Naive thymus-derived CD4-positive, alpha-beta T cell (primary cell): Measurements from ENCODE around the gene CLNK. TPM values are rescaled to one million over a fixed set of nuclear protein-coding genes. Genes with fewer than 3 reads are reported as not detected.

Experiments
- ATAC-seq: fragments of 150-1000 bp; cut with Tn5 transposase; 2 replicates; pipeline ENCODE4 v1.10.0; 2021; ENCODE audit warnings: mild to moderate bottlenecking, moderate library complexity
- CTCF ChIA-PET: fragments of 350-600 bp; sonication (Branson Sonifier 250); formaldehyde crosslinking; loops from one replicate; lab custom pipeline; 2021; ENCODE audit warnings: antibody characterized with exemption; lab: Charles Lee
- POLR2A ChIA-PET: fragments of 350-600 bp; sonication (Branson Sonifier 250); formaldehyde crosslinking; loops from one replicate; lab custom pipeline; 2021; ENCODE audit warnings: antibody characterized with exemption, inconsistent platforms; lab: Charles Lee
- DNase-seq, 9 donors: peaks; one replicate each; pipeline versions ENCODE4 v3.0.0 to v3.0.0-alpha.2; 2020 to 2022; ENCODE audit warnings: mixed read lengths in 1 of 9
- H3K27ac ChIP-seq: one replicate; pipeline ENCODE4 v1.7.0; 2013; ENCODE audit warnings: mild to moderate bottlenecking, low read depth, low read length, moderate library complexity
- H3K27me3 ChIP-seq, 2 donors: one replicate each; pipeline ENCODE4 v1.7.0; 2013; ENCODE audit warnings: low read length in 2 of 2, mild to moderate bottlenecking in 2 of 2, moderate library complexity in 2 of 2; ENCODE audit not compliant: control insufficient read depth in 2 of 2, insufficient read depth in 2 of 2
- H3K36me3 ChIP-seq, 3 experiments: 1 replicate in 2 of 3; 2 replicates in 1 of 3; pipeline ENCODE4 v1.7.0; 2013; ENCODE audit warnings: low read length in 3 of 3, mild to moderate bottlenecking in 3 of 3, moderate library complexity in 1 of 3; ENCODE audit not compliant: insufficient read depth in 3 of 3, control insufficient read depth in 2 of 3
- H3K4me1 ChIP-seq, 2 donors: one replicate each; pipeline ENCODE4 v1.7.0; 2013; ENCODE audit warnings: low read length in 2 of 2, mild to moderate bottlenecking in 2 of 2, moderate library complexity in 1 of 2; ENCODE audit not compliant: control insufficient read depth in 2 of 2, insufficient read depth in 2 of 2
- H3K4me3 ChIP-seq: 2 replicates; pipeline ENCODE4 v1.7.0; 2013; ENCODE audit warnings: mild to moderate bottlenecking, low read length
- H3K9me3 ChIP-seq, 3 experiments: 1 replicate in 2 of 3; 2 replicates in 1 of 3; pipeline ENCODE4 v1.7.0; 2013; ENCODE audit warnings: low read length in 3 of 3; ENCODE audit not compliant: control insufficient read depth in 2 of 3
- H3K27ac Mint-ChIP-seq, 9 donors: one replicate each; pipeline ENCODE4 v1.8.0; 2020 to 2022; ENCODE audit warnings: mixed read lengths in 9 of 9, mild to moderate bottlenecking in 8 of 9, moderate library complexity in 5 of 9, inconsistent platforms in 2 of 9
- H3K27me3 Mint-ChIP-seq, 5 donors: one replicate each; pipeline ENCODE4 v1.8.0; 2021 to 2022; ENCODE audit warnings: mixed read lengths in 5 of 5, mild to moderate bottlenecking in 1 of 5
- H3K36me3 Mint-ChIP-seq, 5 donors: one replicate each; pipeline ENCODE4 v1.8.0; 2020 to 2022; ENCODE audit warnings: mixed read lengths in 5 of 5, mild to moderate bottlenecking in 3 of 5, inconsistent platforms in 1 of 5
- H3K4me1 Mint-ChIP-seq, 7 donors: one replicate each; pipeline ENCODE4 v1.8.0; 2020 to 2022; ENCODE audit warnings: mixed read lengths in 7 of 7, mild to moderate bottlenecking in 3 of 7, inconsistent platforms in 1 of 7
- H3K4me3 Mint-ChIP-seq, 10 donors: one replicate each; pipeline ENCODE4 v1.8.0; 2020 to 2022; ENCODE audit warnings: mild to moderate bottlenecking in 10 of 10, mixed read lengths in 10 of 10, moderate library complexity in 6 of 10, inconsistent platforms in 2 of 10
- H3K9me3 Mint-ChIP-seq, 11 donors: one replicate each; pipeline ENCODE4 v1.8.0; 2020 to 2022; ENCODE audit warnings: mixed read lengths in 11 of 11, mild to moderate bottlenecking in 4 of 11, inconsistent platforms in 1 of 11, moderate library complexity in 1 of 11
- intact Hi-C, 2 donors: fragments of 100-400 bp; cut with micrococcal nuclease; formaldehyde crosslinking; loops; one replicate each; pipeline ENCODE4 v1.15.1; 2023
- polyA plus RNA-seq, 2 donors: library from polyadenylated mRNA; unstranded; fragments of 300-500 nt; fragmentation: Illumina TruSeq; gene quantifications; one replicate each; pipeline ENCODE4 v1.2.3, GENCODE V29; 2021
- total RNA-seq, 6 experiments: library from RNA in 5 of 6; stranded (reverse) in 5 of 6; gene quantifications; 1 replicate in 5 of 6; 2 replicates in 1 of 6; pipeline ENCODE4 v1.2.3 and lab custom pipeline; 2021 to 2026

Gene CLNK
- total and polyA plus RNA-seq, 7 experiments from 2014 or later = 0.13 to 0.66 (median 0.22) TPM; not detected in 4

DNA sequence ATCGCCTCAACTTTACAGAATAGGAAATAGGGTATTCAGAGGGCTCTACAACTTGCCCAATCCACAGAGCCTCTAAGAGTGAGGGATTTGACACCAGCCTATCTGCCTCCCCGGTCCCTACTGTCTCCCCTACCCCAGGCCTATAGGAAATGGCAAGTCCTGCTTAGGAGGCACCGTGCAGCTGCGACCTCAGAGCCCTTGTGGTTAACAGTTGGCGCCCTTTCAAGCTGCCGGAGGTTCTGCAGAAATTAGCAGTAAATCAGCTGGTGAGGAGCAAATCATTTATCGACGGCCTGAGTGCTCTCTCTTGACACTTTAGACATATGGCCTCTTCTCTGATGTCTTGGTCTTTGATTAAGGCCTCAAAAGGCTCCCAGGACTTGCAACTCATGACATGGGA is 96.9 kb downstream of the CLNK start:
- POLR2A ChIA-PET = interaction anchor here (0.7 to 1.8 kb wide), 2 partner anchors 11 to 426 kb away, joined by 3 to 4 read pairs; no protein-coding TSS in a partner anchor
- peak overlapping the region in 8 of 10 donors; percentile 21 to 61 (median 43) for H3K4me3 Mint-ChIP-seq
- H3K4me1 Mint-ChIP-seq = peaks cover 20 to 52% (median 39%) of the 10 kb centered on the region in 7 donors

DNA sequence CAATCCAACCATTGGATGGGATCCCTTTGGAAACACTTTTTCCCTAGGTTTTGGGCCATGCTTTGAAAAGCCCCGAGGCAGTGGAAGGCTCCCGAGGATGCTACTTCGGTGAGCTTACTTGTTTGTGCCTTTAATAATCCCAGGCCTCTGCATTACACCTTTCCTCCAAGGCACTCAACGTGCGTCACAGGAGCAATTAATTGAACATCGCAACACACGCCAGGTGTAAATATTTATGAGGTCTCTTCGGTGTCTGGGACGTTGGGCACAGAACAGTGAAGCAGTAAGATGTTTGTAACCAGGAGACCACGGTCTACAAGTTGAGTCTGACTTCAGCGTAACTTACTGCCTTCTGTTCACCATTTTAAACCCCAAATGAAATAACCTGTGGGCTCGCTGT is 97.3 kb downstream of the CLNK start:
- no peaks in the 10 kb centered on the region for H3K27me3 ChIP-seq
- intact Hi-C loops = loop anchor here (10.0 kb wide), 2 partner anchors 508 to 1138 kb away; no protein-coding TSS in a partner anchor
- CTCF ChIA-PET = interaction anchor here (0.8 to 1.2 kb wide), 2 partner anchors 10 to 837 kb away, joined by 3 to 4 read pairs; no protein-coding TSS in a partner anchor
- POLR2A ChIA-PET = interaction anchor here (1.8 kb wide), 1 partner anchor 10 kb away, joined by 4 read pairs; no protein-coding TSS in a partner anchor
- ATAC-seq = no peak
- DNase-seq = no peak
- no peaks in the 10 kb centered on the region for H3K36me3 ChIP-seq
- no peaks in the 10 kb centered on the region for H3K9me3 ChIP-seq
- no peak overlapping the region for H3K27ac ChIP-seq
- peaks cover 0 to 4% (median 0%) of the 10 kb centered on the region in 5 donors for H3K27me3 Mint-ChIP-seq
- H3K9me3 Mint-ChIP-seq = no peaks in the 10 kb centered on the region
- peaks cover 20 to 52% (median 39%) of the 10 kb centered on the region in 7 donors for H3K4me1 Mint-ChIP-seq
- peaks cover 22 to 24% of the 10 kb centered on the region in 2 donors for H3K4me1 ChIP-seq
- peak overlapping the region in 1 of 9 donors; percentile 27 for H3K27ac Mint-ChIP-seq
- H3K4me3 Mint-ChIP-seq = peak overlapping the region in 2 of 10 donors; percentile 40 to 45
- H3K36me3 Mint-ChIP-seq = no peaks in the 10 kb centered on the region
- no peak overlapping the region for H3K4me3 ChIP-seq

More for the DNA sequence above, 96.9 kb downstream of the CLNK start:
- Mint-ChIP-seq H3K27me3 (peaks cover 0 to 4% (median 0%) of the 10 kb centered on the region in 5 donors), H3K36me3 (no peaks in the 10 kb centered on the region), H3K9me3 (no peaks in the 10 kb centered on the region), H3K27ac (peak overlapping the region in 3 of 9 donors; percentile 27 to 45 (median 29))
- H3K9me3 ChIP-seq = no peaks in the 10 kb centered on the region
- intact Hi-C loops = loop anchor here (10.0 kb wide), 2 partner anchors 507 to 1137 kb away; no protein-coding TSS in a partner anchor
- no peak overlapping the region for H3K27ac ChIP-seq
- H3K27me3 ChIP-seq = no peaks in the 10 kb centered on the region
- DNase-seq = peak in 6 of 9 donors; percentile 8 to 41 (median 19)
- peak; percentile 56 for ATAC-seq
- H3K4me3 ChIP-seq = no peak overlapping the region
- no peaks in the 10 kb centered on the region for H3K36me3 ChIP-seq
- peaks cover 22 to 24% of the 10 kb centered on the region in 2 donors for H3K4me1 ChIP-seq
- CTCF ChIA-PET = interaction anchor here (0.8 to 1.2 kb wide), 2 partner anchors 10 to 837 kb away, joined by 3 to 4 read pairs; no protein-coding TSS in a partner anchor

DNA sequence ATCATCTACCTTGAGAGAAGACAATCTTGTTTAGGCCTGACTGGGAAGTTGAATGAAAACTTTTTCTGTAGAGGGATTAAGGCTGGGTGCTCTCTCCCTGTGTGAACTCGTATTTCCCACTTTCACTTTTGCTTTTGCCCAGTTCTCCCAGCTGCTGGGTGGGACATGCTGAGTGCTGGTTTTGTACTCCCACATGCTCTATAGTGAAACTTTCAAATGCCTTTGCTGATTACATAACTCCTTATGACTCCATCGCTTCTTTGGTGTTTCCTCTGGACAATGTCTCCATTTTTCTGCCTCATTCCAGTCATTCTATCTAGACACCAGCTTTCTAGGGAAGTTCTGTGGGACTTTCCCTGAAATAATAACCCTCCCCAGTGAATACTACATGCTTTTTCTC is 100.5 kb downstream of the CLNK start:
- ATAC-seq = no peak
- intact Hi-C loops = loop anchor here (5.0 to 10.0 kb wide), 4 partner anchors 511 to 1368 kb away; no protein-coding TSS in a partner anchor
- no peaks in the 10 kb centered on the region for H3K9me3 ChIP-seq
- no peak overlapping the region for H3K27ac ChIP-seq
- H3K27me3 ChIP-seq = no peaks in the 10 kb centered on the region
- peak overlapping the region in 4 of 9 donors; percentile 7 to 47 (median 20) for H3K27ac Mint-ChIP-seq
- H3K4me1 Mint-ChIP-seq = peaks cover 10 to 31% (median 21%) of the 10 kb centered on the region in 7 donors
- H3K36me3 Mint-ChIP-seq = no peaks in the 10 kb centered on the region
- H3K9me3 Mint-ChIP-seq = no peaks in the 10 kb centered on the region
- no peak for DNase-seq
- H3K4me3 Mint-ChIP-seq = peak overlapping the region in 6 of 10 donors; percentile 5 to 53 (median 28)
- ChIA-PET POLR2A (no interaction called here), CTCF (no interaction called here)
- H3K4me3 ChIP-seq = no peak overlapping the region
- H3K4me1 ChIP-seq = peaks cover 11 to 14% of the 10 kb centered on the region in 2 donors
- no peaks in the 10 kb centered on the region for H3K27me3 Mint-ChIP-seq
- H3K36me3 ChIP-seq = no peaks in the 10 kb centered on the region

DNA sequence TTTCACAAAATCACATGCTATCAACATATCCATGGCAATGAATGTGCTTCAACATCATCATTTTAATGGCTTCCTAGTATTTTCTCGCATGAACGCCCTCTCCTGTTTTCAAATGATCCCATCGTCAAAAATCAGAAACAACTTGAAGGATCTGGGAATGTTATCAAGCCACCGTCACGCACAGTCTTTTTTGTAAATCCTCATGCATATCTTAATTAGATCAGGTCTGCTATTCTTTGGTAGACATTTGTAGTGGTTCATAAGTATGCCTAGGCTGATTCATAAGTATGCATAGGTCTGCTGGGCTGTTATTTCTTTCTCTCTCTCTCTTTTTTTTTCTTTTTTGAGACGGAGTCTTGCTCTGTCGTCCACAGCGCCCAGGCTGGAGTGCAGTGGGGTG is 101.6 kb downstream of the CLNK start:
- no peak overlapping the region for H3K27ac ChIP-seq
- Mint-ChIP-seq H3K4me3 (no peak overlapping the region), H3K27ac (no peak overlapping the region), H3K4me1 (peaks cover 9 to 20% (median 15%) of the 10 kb centered on the region in 7 donors), H3K9me3 (no peaks in the 10 kb centered on the region), H3K36me3 (no peaks in the 10 kb centered on the region), H3K27me3 (no peaks in the 10 kb centered on the region)
- ChIA-PET POLR2A (no interaction called here), CTCF (no interaction called here)
- no peaks in the 10 kb centered on the region for H3K27me3 ChIP-seq
- no peak for DNase-seq
- ATAC-seq = no peak
- H3K4me1 ChIP-seq = peaks cover 3 to 6% of the 10 kb centered on the region in 2 donors
- H3K36me3 ChIP-seq = no peaks in the 10 kb centered on the region
- H3K9me3 ChIP-seq = no peaks in the 10 kb centered on the region
- H3K4me3 ChIP-seq = no peak overlapping the region
- intact Hi-C loops = loop anchor here (1.0 to 10.0 kb wide), 7 partner anchors 133 to 1369 kb away; no protein-coding TSS in a partner anchor

DNA sequence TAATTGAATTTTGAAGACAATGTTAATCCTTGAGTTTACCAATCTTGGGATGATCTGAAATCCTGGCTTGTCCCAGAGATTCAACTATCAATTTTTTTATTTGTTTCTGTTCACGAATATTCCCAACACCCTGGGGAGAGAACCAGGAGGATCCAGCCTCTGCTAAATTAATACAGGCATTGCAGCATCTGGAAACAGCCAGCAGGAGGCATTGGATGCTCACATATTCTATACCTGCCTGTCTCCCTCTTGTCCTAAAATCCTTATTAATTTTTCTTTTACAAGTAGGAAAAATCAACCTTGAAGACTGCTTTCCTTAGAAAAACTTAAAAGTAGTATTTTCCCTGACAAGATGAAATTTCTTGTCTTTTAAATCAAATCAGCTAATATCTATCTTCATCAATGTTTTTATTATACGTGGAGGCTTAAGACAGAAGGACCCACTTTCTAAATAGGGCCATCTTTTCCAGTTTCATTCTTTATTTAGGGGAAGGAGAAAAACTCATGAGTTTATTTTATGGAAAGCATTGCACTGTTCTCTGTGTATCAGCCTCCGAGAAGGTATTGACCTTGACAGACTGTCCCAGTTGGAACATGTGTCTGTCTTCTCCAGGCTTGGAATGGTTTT is 102.4 kb downstream of the CLNK start:
- Mint-ChIP-seq H3K4me1 (peaks cover 5 to 15% (median 10%) of the 10 kb centered on the region in 7 donors), H3K27me3 (no peaks in the 10 kb centered on the region), H3K9me3 (no peaks in the 10 kb centered on the region), H3K27ac (no peak overlapping the region), H3K4me3 (no peak overlapping the region), H3K36me3 (no peaks in the 10 kb centered on the region)
- CTCF ChIA-PET = interaction anchor here (0.6 to 1.0 kb wide), 3 partner anchors 128 to 930 kb away, joined by 3 to 4 read pairs (median 3); no protein-coding TSS in a partner anchor
- POLR2A ChIA-PET = no interaction called here
- no peaks in the 10 kb centered on the region for H3K9me3 ChIP-seq
- no peaks in the 10 kb centered on the region for H3K4me1 ChIP-seq
- H3K4me3 ChIP-seq = no peak overlapping the region
- no peaks in the 10 kb centered on the region for H3K36me3 ChIP-seq
- no peak for ATAC-seq
- peak in 2 of 9 donors; percentile 8 to 42 for DNase-seq
- H3K27ac ChIP-seq = no peak overlapping the region
- H3K27me3 ChIP-seq = no peaks in the 10 kb centered on the region
- intact Hi-C loops = loop anchor here (1.0 to 10.0 kb wide), 7 partner anchors 134 to 1370 kb away; no protein-coding TSS in a partner anchor

DNA sequence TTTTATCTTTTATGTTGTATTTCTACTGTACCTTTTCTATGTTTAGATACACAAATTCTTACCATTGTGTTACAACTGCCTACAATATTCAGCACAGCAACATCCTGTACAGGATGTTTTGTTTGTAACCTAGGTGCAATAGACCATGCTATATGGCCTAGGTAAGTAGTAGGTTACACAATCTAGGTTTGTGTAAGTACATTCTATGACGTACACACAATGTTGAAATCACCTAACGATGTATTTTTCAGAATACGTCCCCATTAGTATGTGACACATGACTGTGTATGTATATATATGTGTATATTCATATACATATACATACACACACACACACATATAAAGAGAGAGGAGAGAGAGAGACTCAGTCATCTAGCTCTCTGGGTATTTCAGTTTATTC is 103.5 kb downstream of the CLNK start:
- ATAC-seq = no peak

More for the DNA sequence above, 103.5 kb downstream of the CLNK start:
- Mint-ChIP-seq H3K27me3 (peaks cover 0 to 2% (median under 1%) of the 10 kb centered on the region in 5 donors), H3K9me3 (no peaks in the 10 kb centered on the region), H3K4me1 (peaks cover 5 to 18% (median 13%) of the 10 kb centered on the region in 7 donors), H3K36me3 (no peaks in the 10 kb centered on the region), H3K4me3 (no peak overlapping the region), H3K27ac (no peak overlapping the region)
- Histone ChIP-seq H3K36me3 (no peaks in the 10 kb centered on the region), H3K27ac (no peak overlapping the region), H3K4me1 (no peaks in the 10 kb centered on the region), H3K9me3 (no peaks in the 10 kb centered on the region), H3K27me3 (no peaks in the 10 kb centered on the region), H3K4me3 (no peak overlapping the region)
- DNase-seq = no peak
- CTCF ChIA-PET = interaction anchor here (0.9 to 1.0 kb wide), 2 partner anchors 843 to 846 kb away, joined by 3 read pairs; no protein-coding TSS in a partner anchor
- POLR2A ChIA-PET = no interaction called here
- intact Hi-C loops = loop anchor here (5.0 to 10.0 kb wide), 4 partner anchors 514 to 1371 kb away; no protein-coding TSS in a partner anchor
